MM.1S (cell line): Measurements from ENCODE around the gene PGA3.
"Not testable (repeated sequence)": the region's sequence is repeated elsewhere in the genome, so short reads cannot be mapped to it uniquely, and the experiment has no call there.

Experiments used
- DNase-seq: peaks from one replicate; pipeline ENCODE4 v3.0.0-alpha.2; 2015
- H2AFZ ChIP-seq: fragments of 300-600 bp; sonication (generic); 2 replicates; pipeline ENCODE4 v1.6.0; 2016; ENCODE audit warnings: antibody characterized with exemption, low read length
- H3F3A ChIP-seq: fragments of 300-600 bp; sonication (generic); 2 replicates; pipeline ENCODE4 v1.6.1; 2016; ENCODE audit warnings: mild to moderate bottlenecking, antibody characterized with exemption, low read length, moderate library complexity, mixed read lengths; ENCODE audit not compliant: insufficient read depth
- H3K27ac ChIP-seq: fragments of 300-600 bp; sonication (generic); 2 replicates; pipeline ENCODE4 v1.5.1; 2016; ENCODE audit warnings: mild to moderate bottlenecking, low read length
- H3K27me3 ChIP-seq: fragments of 300-600 bp; sonication (generic); replicated peaks from 2 replicates; pipeline ENCODE4 v1.6.0; 2016; ENCODE audit warnings: low read length; ENCODE audit not compliant: insufficient read depth
- H3K36me3 ChIP-seq: fragments of 300-600 bp; sonication (generic); replicated peaks from 2 replicates; pipeline ENCODE4 v1.6.1; 2016; ENCODE audit warnings: mild to moderate bottlenecking, low read length, mixed read lengths; ENCODE audit not compliant: insufficient read depth
- H3K4me1 ChIP-seq: fragments of 300-600 bp; sonication (generic); 2 replicates; pipeline ENCODE4 v1.6.1; 2016; ENCODE audit warnings: low read length, mixed read lengths
- H3K4me2 ChIP-seq: fragments of 300-600 bp; sonication (generic); 2 replicates; pipeline ENCODE4 v1.6.0; 2016; ENCODE audit warnings: low read depth, low read length
- H3K4me3 ChIP-seq: fragments of 300-600 bp; sonication (generic); 2 replicates; pipeline ENCODE4 v1.5.1; 2016; ENCODE audit warnings: low read length, mixed read lengths
- H3K79me2 ChIP-seq: fragments of 300-600 bp; sonication (generic); 2 replicates; pipeline ENCODE4 v1.6.1; 2016; ENCODE audit warnings: mixed run types, low read length, mixed read lengths
- H3K9ac ChIP-seq: fragments of 300-600 bp; sonication (generic); 2 replicates; pipeline ENCODE4 v1.6.1; 2016; ENCODE audit warnings: low read length, mixed read lengths
- H3K9me2 ChIP-seq: fragments of 300-600 bp; sonication (generic); replicated peaks from 2 replicates; pipeline ENCODE4 v1.6.1; 2016; ENCODE audit warnings: mild to moderate bottlenecking, low read length, mixed read lengths; ENCODE audit not compliant: insufficient read depth
- H3K9me3 ChIP-seq: fragments of 300-600 bp; sonication (generic); replicated peaks from 2 replicates; pipeline ENCODE4 v1.6.1; 2016; ENCODE audit warnings: mild to moderate bottlenecking, low read length, mixed read lengths; ENCODE audit not compliant: insufficient read depth
- H4K20me1 ChIP-seq: fragments of 300-600 bp; sonication (generic); 2 replicates; pipeline ENCODE4 v1.6.1; 2016; ENCODE audit warnings: mild to moderate bottlenecking, low read length, moderate library complexity, mixed read lengths; ENCODE audit not compliant: insufficient read depth
- CTCF ChIP-seq: fragments of 300-600 bp; sonication (generic); IDR thresholded peaks from 2 replicates; pipeline ENCODE4 v1.5.1; 2016; ENCODE audit warnings: antibody characterized with exemption, low read length, mixed read lengths
- EZH2 ChIP-seq: fragments of 300-600 bp; sonication (generic); optimal IDR thresholded peaks from 2 replicates; pipeline ENCODE3; 2017; ENCODE audit warnings: low read depth, mild to moderate bottlenecking, antibody characterized with exemption, low read length, mixed read lengths
- EZH2phosphoT487 ChIP-seq: fragments of 300-600 bp; sonication (generic); IDR thresholded peaks from 2 replicates; pipeline ENCODE4 v1.6.1; 2018; ENCODE audit warnings: antibody characterized with exemption, low read length

The PGA3 gene

GRCh38 chr11:61202950-61203746, at the start of gene PGA3:
TSS of gene PGA3 (plus strand) at chr11:61203515. CDS start at chr11:61203565, 50 bp downstream.
- not testable (repeated sequence) for H3K9me3 ChIP-seq, H3K27ac ChIP-seq, H3K4me1 ChIP-seq, H3K4me3 ChIP-seq, DNase-seq, H3K79me2 ChIP-seq, H3F3A ChIP-seq, H3K4me2 ChIP-seq, H3K9me2 ChIP-seq, H4K20me1 ChIP-seq, H3K9ac ChIP-seq, H2AFZ ChIP-seq, H3K27me3 ChIP-seq, H3K36me3 ChIP-seq

- Histone ChIP-seq H3K9ac (no peak overlapping the region), H3K79me2 (peaks cover 91% of the 10 kb centered on the region), H4K20me1 (no peaks in the 10 kb centered on the region), H3K9me3 (no peaks in the 10 kb centered on the region), H3K27ac (no peak overlapping the region), H3K9me2 (no peaks in the 10 kb centered on the region), H3F3A (no peaks in the 10 kb centered on the region), H2AFZ (no peak overlapping the region), H3K4me1 (peaks cover under 1% of the 10 kb centered on the region; the same call in 1 of the 2 replicates), H3K36me3 (0 out of 2 replicates have a peak, but pooled peaks cover 4% of the 10 kb centered on the region), H3K4me3 (no peak overlapping the region), H3K4me2 (no peak overlapping the region), H3K27me3 (no peaks in the 10 kb centered on the region)
- no peak for DNase-seq
- no peak for TF ChIP-seq EZH2phosphoT487
- TF ChIP-seq EZH2 = no peak
- TF ChIP-seq CTCF = no peak
Measured at GRCh38 chr11:61153593-61154095, 49.7 kb upstream of the PGA3 start.

GRCh38 chr11:61154528-61154927, 48.8 kb upstream of the PGA3 start:
- TF ChIP-seq EZH2 = no peak
- H3K36me3 ChIP-seq = 0 out of 2 replicates have a peak, but pooled peaks cover 4% of the 10 kb centered on the region
- peaks cover 8% of the 10 kb centered on the region; the same call in 1 of the 2 replicates for H3K4me1 ChIP-seq
- H2AFZ ChIP-seq = no peak overlapping the region
- no peak for DNase-seq
- peaks cover 93% of the 10 kb centered on the region for H3K79me2 ChIP-seq
- H3F3A ChIP-seq = no peaks in the 10 kb centered on the region
- H3K4me2 ChIP-seq = no peak overlapping the region
- no peak overlapping the region for H3K4me3 ChIP-seq
- H3K9me3 ChIP-seq = no peaks in the 10 kb centered on the region
- H3K9me2 ChIP-seq = no peaks in the 10 kb centered on the region
- H3K9ac ChIP-seq = no peak overlapping the region
- H3K27me3 ChIP-seq = no peaks in the 10 kb centered on the region
- no peak overlapping the region for H3K27ac ChIP-seq
- no peaks in the 10 kb centered on the region for H4K20me1 ChIP-seq

- Histone ChIP-seq H3K4me1 (peaks cover 8% of the 10 kb centered on the region; the same call in 1 of the 2 replicates), H3K4me3 (no peak overlapping the region), H3K27me3 (no peaks in the 10 kb centered on the region), H3K9ac (no peak overlapping the region), H3F3A (0 out of 2 replicates have a peak, but pooled peaks cover 2% of the 10 kb centered on the region), H3K9me3 (no peaks in the 10 kb centered on the region), H2AFZ (no peak overlapping the region), H4K20me1 (no peaks in the 10 kb centered on the region), H3K9me2 (no peaks in the 10 kb centered on the region), H3K79me2 (peaks cover 91% of the 10 kb centered on the region), H3K27ac (no peak overlapping the region), H3K4me2 (no peak overlapping the region), H3K36me3 (0 out of 2 replicates have a peak, but pooled peaks cover 4% of the 10 kb centered on the region)
- TF ChIP-seq EZH2 (no peak), CTCF (no peak), EZH2phosphoT487 (no peak)
- no peak for DNase-seq
Measured at GRCh38 chr11:61155312-61155711, 48.0 kb upstream of the PGA3 start.
